Prostate gland (tissue), 2 donors: Measurements from ENCODE around the gene ANKRD35. TPM values are rescaled to one million over a fixed set of nuclear protein-coding genes. Genes with fewer than 3 reads are reported as not detected.
A peak's percentile ranks its signal among the peaks of the same experiment; 100 is the strongest.

Experiments
- DNase-seq: peaks from one replicate; pipeline ENCODE4 v3.0.0-alpha.2; 2019; ENCODE audit warnings: low spot score
- H3K27ac ChIP-seq, 2 donors: fragments of 200-600 bp; sonication (generic); 2 replicates each; pipeline ENCODE4 v1.5.1; 2017 to 2019
- H3K27me3 ChIP-seq: fragments of 200-600 bp; sonication (generic); replicated peaks from 2 replicates; pipeline ENCODE4 v1.5.1; 2019; ENCODE audit not compliant: insufficient read depth
- H3K36me3 ChIP-seq, 2 donors: fragments of 200-600 bp; sonication (generic); 1 replicate in 1 of 2; 2 replicates in 1 of 2; pipeline versions ENCODE4 v1.5.1 to v1.8.1; 2017 to 2019
- H3K4me1 ChIP-seq: fragments of 200-600 bp; sonication (generic); replicated peaks from 2 replicates; pipeline ENCODE4 v1.5.1; 2019
- H3K4me3 ChIP-seq, 2 donors: fragments of 200-600 bp; sonication (generic); 2 replicates each; pipeline ENCODE4 v1.5.1; 2017 to 2019
- H3K9me3 ChIP-seq: fragments of 200-600 bp; sonication (generic); 2 replicates; pipeline ENCODE4 v1.5.1; 2017
- POLR2A ChIP-seq: fragments of 450-650 bp; IDR thresholded peaks from one replicate; pipeline ENCODE4 v1.6.1; 2016; ENCODE audit warnings: antibody characterized with exemption, mild to moderate bottlenecking
- POLR2AphosphoS5 ChIP-seq: sonication (generic); formaldehyde crosslinking; IDR thresholded peaks from one replicate; pipeline ENCODE4 v1.6.1; 2017; ENCODE audit warnings: antibody characterized with exemption
- WGBS: methylation state at CpG from one replicate; pipeline ENCODE4 v1.1.5; 2018; 5-methylcytosine and 5-hydroxymethylcytosine counted together
- intact Hi-C: fragments of 100-400 bp; cut with DNase I; formaldehyde crosslinking; loops from one replicate; pipeline ENCODE4 v1.14.2; 2022
- total RNA-seq, 2 donors: library from RNA; depleted of rRNA; stranded (reverse); fragments of >200 nt; gene quantifications; one replicate each; pipeline ENCODE4 v1.1.0, GENCODE V29; 2016
- TF ChIP-seq, protein P1 (sequence below), 4 experiments: fragments of 200-600 bp in 2 of 4; fragments of 450-650 bp in 2 of 4; sonication (generic) in 2 of 4; IDR thresholded peaks; 1 replicate in 3 of 4; 2 replicates in 1 of 4; pipeline ENCODE4 v1.5.1; 2016 to 2019; ENCODE audit warnings: antibody characterized with exemption in 4 of 4, mild to moderate bottlenecking in 2 of 4, moderate library complexity in 2 of 4

Gene ANKRD35
- total RNA-seq, 2 donors from 2014 or later, result 6.6 to 7.5 TPM

DNA sequence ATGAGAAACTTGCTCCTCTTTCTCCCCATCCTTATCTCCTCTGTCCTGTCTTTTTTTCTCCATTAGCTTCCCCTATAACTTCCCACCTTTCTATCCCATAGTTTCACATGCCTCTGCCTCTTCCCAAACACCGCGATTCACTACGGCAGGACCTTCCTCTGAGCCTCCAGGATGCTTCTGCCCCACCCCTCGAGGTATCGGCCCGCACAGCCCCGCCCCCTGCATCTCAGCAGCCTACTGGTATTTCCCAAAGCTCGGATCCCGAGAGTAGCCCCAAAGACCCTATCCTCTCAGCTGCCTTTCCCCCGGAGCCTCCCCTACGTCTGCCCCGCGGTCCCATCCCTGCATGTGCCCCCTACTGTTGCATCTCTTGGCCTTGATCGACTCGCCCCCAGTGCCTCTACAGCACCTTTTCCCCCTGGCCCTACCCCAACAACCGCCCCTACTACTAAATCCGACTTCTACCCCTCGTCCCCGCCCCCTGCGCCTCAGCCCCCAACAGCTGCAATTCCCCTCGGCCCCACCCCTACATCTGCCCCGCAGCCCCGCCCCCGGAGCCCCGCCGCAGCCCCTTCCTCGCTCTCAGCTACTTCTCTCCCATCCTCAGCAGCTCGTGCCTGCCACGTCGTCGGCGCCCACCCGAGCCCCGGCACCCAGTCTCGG, 27.3 kb downstream of the ANKRD35 start:
- intact Hi-C loops, result no loop called here
- no peaks in the 10 kb centered on the region for H3K27me3 ChIP-seq
- TF ChIP-seq, protein P1, sequence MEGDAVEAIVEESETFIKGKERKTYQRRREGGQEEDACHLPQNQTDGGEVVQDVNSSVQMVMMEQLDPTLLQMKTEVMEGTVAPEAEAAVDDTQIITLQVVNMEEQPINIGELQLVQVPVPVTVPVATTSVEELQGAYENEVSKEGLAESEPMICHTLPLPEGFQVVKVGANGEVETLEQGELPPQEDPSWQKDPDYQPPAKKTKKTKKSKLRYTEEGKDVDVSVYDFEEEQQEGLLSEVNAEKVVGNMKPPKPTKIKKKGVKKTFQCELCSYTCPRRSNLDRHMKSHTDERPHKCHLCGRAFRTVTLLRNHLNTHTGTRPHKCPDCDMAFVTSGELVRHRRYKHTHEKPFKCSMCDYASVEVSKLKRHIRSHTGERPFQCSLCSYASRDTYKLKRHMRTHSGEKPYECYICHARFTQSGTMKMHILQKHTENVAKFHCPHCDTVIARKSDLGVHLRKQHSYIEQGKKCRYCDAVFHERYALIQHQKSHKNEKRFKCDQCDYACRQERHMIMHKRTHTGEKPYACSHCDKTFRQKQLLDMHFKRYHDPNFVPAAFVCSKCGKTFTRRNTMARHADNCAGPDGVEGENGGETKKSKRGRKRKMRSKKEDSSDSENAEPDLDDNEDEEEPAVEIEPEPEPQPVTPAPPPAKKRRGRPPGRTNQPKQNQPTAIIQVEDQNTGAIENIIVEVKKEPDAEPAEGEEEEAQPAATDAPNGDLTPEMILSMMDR (IDR thresholded peaks at IDR 0.05), result no peak
- TF ChIP-seq POLR2AphosphoS5 (no peak), POLR2A (no peak)
- H3K27ac ChIP-seq, result peak overlapping the region; percentile 91 to 92
- peaks cover 5% of the 10 kb centered on the region for H3K4me1 ChIP-seq
- peak overlapping the region; percentile 75 to 77 for H3K4me3 ChIP-seq
- peak; percentile 40 for DNase-seq
- H3K9me3 ChIP-seq, result no peaks in the 10 kb centered on the region
- peaks cover 5 to 11% of the 10 kb centered on the region in 2 donors for H3K36me3 ChIP-seq
- WGBS, result 2% methylated on average over 35 of the region's 35 CpGs

DNA sequence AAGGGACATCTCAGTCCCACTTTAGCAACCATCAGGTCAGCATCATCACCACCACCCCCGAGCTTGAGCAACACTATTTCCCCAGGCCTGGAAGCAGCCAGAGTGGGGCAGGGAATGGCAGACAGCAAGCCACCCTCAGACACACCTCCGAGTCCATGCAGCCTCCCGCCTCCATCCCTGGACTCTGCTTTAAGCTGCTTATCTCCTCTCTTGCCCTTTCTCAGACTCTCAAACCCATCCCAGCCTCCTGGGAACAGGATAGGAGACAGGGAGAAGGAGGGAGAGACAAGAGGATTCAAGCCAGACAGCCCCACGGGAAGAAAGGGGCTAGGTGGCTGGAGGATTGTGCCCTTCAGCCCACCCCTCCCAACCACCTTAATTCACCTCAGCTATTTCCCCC, 28.5 kb downstream of the ANKRD35 start:
- H3K4me3 ChIP-seq, result no peak overlapping the region
- DNase-seq, result no peak
- H3K36me3 ChIP-seq, result peaks cover 5 to 17% of the 10 kb centered on the region in 2 donors
- H3K27me3 ChIP-seq, result no peaks in the 10 kb centered on the region
- H3K4me1 ChIP-seq, result peaks cover 5% of the 10 kb centered on the region
- TF ChIP-seq, protein P1 (IDR thresholded peaks at IDR 0.05), result no peak
- TF ChIP-seq POLR2AphosphoS5 (no peak), POLR2A (no peak)
- intact Hi-C loops, result no loop called here
- H3K9me3 ChIP-seq, result no peaks in the 10 kb centered on the region
- 88% methylated on average over 4 of the region's 4 CpGs for WGBS
- no peak overlapping the region for H3K27ac ChIP-seq

DNA sequence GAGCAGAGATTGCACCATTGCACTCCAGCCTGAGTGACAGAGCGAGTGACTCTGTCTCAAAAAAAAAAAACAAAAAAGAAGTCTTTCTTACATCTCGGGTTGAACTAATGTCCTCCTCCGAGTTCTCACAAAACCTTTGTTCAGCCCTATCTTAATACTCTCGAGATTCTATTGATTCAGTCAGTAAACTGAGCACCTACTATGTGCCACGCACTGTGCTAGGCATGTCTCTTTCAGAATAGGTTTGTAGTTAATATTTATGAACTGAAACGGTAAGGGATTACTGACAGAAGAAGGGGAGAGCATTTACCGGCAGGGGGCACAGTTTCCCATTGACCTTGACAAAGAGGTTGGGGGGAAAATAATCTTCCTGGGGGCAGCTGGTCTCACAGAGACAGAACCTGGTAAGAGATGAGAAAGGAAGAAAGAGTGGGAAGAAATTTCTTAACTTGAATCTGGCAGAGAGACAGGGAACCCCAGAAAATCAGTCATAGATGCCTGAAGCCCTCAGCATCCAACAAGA, 30.2 kb downstream of the ANKRD35 start:
- no peak for DNase-seq
- H3K27me3 ChIP-seq, result no peaks in the 10 kb centered on the region
- intact Hi-C loops, result no loop called here
- WGBS, result 83% methylated on average over 7 of the region's 7 CpGs
- no peak overlapping the region for H3K27ac ChIP-seq
- H3K9me3 ChIP-seq, result no peaks in the 10 kb centered on the region
- no peak overlapping the region for H3K4me3 ChIP-seq
- H3K36me3 ChIP-seq, result peaks cover 8 to 23% of the 10 kb centered on the region in 2 donors
- TF ChIP-seq POLR2AphosphoS5 (no peak), POLR2A (no peak)
- TF ChIP-seq, protein P1 (IDR thresholded peaks at IDR 0.05), result no peak
- peaks cover 5% of the 10 kb centered on the region for H3K4me1 ChIP-seq

DNA sequence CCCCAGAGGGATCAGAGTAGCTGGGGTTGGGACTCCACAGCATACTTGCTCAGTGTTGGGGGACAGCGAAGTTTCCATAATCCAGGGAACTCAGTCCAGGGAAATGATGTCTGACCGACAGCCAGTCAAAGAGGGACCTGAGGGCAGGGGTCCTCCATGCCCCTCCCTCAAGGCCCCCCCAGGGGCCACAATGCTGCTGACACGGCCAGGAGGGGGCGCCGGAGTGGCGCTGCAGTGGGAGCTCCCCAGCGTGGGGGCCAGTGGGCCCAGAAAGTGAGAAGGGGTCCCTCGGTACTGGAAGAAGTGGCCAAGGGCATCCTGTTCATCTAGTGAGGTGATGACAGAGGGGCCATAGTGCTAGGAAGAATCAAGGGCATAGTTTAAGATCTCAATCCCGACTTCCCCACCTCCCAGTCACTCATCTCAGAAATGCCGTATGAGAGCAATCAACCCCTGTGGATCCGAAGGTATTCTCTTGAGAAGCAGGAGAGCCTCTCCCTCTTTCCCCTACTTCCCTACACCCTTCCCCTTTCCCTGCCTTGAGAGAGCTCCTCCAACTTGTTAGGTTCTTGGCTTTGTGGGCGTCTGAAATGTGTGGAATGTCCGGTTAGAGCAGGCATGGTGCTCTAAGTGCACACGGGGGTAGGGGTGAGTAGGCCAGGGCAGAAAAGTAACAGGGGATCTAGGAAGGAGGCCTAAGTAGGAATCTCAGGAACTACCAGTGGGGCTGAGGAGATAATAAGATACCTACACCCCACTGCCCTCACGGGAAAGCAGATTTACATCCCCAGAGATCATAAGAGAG, 36.1 kb downstream of the ANKRD35 start:
- no peak for TF ChIP-seq POLR2A
- TF ChIP-seq POLR2AphosphoS5, result no peak
- TF ChIP-seq, protein P1 (IDR thresholded peaks at IDR 0.05), result no peak
- H3K4me3 ChIP-seq, result no peak overlapping the region
- no peaks in the 10 kb centered on the region for H3K27me3 ChIP-seq
- no peak overlapping the region for H3K27ac ChIP-seq
- intact Hi-C loops, result loop anchor here (5.0 kb wide), 1 partner anchor 168 kb away; no protein-coding TSS in a partner anchor
- WGBS, result 76% methylated on average over 15 of the region's 15 CpGs
- H3K36me3 ChIP-seq, result peaks cover 8 to 28% of the 10 kb centered on the region in 2 donors
- DNase-seq, result no peak
- H3K9me3 ChIP-seq, result no peaks in the 10 kb centered on the region
- no peaks in the 10 kb centered on the region for H3K4me1 ChIP-seq
